ACHN (cell line): Measurements from ENCODE around the gene ERBIN.
A peak's percentile ranks its signal among the peaks of the same experiment; 100 is the strongest.
"Not testable (repeated sequence)": the region's sequence is repeated elsewhere in the genome, so short reads cannot be mapped to it uniquely, and the experiment has no call there.

Experiments used
- DNase-seq: peaks from one replicate; pipeline ENCODE4 v3.0.0-alpha.2; 2015
- in situ Hi-C: cut with HindIII; loops from 2 replicates; pipeline ENCODE4 v1.10.0; 2017; ENCODE audit warnings: low sequenced_read_pairs, low pct_ligation_motif_present, low pct_unique_long_range_greater_than_20kb

The ERBIN gene

DNA sequence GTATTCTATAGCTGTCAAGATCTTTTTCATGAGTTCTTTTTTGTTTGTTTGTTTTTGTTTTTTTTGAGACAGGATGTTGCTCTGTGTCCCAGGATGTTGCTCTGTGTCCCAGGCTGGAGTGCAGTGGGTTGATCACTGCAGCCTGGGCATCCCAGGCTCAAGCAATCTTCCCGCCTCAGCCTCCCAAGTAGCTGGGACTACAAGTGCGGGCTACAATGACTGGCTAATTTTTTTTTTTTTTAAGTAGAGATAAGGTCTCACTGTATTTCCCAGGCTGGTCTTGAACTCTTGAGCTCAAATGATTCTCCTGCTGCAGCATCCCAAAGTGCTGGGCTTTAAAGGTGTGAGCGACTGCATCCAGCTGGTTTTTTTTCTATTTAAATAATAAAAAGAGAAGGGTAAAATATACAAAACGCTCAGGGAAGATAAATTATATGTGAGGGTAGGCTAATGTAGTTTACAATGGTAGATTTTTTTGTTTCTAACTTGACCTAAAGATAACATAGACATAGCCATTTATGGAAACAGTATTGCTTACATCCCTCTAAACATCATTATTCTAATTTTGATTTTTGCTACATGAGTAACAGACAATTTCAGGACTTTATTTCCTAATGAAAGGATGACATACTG lies 21.9 kb downstream of the ERBIN start:
- no peak for DNase-seq
- in situ Hi-C loops, result no loop called here

DNA sequence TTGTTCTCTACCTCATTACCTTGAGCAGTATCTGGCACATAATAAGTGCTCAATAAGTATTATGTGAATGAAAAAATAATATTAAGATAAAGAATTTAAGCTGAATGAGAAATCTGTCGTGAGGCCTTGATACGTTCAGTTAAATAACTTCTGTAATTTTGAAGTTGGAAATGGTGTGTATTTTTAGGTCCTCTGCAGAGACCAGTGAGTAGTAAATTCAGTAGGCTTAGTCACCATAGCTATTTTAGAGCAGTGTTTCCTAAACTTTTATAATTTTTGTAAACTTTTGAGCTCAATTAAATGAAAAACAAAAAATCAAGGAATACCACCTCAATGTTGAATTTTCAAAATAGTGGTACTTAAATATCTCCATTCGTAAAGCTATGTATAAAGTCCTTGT lies 25.0 kb downstream of the ERBIN start:
- in situ Hi-C loops, result no loop called here
- no peak for DNase-seq

DNA sequence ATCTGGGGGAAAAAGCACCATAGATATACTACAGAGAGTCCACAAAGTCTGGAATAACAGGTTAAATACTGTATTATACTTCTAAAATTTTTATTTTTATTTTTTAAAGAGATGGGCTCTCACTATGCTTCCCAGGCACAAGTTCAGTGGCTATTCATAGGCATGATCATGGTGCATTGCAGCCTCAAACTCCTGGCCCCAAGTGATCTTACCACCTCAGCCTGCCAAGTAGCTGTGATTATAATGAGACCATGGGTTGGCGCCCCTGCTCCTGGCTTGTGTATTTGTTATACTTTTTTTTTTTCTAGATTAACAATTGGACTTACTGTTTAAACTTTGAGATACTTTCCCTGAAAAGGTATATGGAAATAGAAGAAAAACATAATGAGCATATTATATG lies 25.9 kb downstream of the ERBIN start:
- no peak for DNase-seq
- in situ Hi-C loops, result no loop called here

DNA sequence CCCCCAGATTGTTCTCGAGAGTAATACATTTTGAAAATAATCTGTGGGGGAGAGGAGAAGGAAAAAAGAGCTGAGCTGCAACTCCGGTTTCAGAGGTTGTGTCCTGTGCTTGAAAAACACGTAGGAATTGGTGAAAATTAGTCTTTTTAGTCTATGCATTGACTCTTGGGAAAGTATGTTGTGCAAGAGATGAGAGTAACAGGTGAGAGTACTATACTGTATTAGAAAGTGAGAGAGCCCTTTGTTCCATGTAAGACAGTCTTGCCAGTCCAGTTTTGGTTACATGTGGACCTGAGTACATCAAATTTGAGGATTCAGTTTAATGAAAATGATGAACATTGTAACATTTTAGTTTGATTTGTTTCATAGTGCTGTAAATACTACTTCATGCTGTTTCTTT lies 27.8 kb downstream of the ERBIN start:
- in situ Hi-C loops, result no loop called here
- DNase-seq, result no peak

DNA sequence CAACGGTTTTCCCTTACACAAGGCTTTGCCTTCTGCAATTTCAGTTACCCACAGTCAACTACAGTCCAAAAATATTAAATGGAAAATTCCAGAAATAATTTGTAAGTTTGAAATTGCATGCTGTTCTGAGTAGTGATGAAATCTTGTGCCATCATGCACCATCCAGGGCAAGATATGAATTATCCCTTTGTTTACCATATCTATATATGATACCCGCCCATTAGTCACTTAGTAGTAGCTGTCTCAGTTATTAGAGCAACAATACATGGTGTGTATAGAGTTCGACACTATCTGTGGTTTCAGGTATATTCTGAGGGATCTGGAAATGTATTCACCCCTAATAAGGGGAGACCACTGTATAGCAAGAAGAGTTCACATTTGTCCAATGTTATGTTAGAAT lies 29.4 kb downstream of the ERBIN start:
- in situ Hi-C loops, result no loop called here
- no peak for DNase-seq

DNA sequence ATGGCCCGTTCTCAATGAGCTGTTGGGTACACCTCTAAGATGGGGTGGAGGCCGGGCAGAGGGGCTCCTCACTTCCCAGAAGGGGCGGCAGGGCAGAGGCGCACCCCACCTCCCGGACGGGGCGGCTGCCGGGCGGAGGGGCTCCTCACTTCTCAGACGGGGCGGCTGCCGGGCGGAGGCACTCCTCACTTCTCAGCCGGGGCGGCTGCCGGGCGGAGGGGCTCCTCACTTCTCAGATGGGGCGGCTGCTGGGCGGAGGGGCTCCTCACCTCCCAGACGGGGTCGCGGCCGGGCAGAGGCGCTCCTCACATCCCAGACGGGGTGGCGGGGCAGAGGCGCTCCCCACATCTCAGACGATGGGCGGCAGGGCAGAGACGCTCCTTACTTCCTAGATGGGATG lies 31.3 kb downstream of the ERBIN start:
- in situ Hi-C loops, DNase-seq: not testable (repeated sequence)

DNA sequence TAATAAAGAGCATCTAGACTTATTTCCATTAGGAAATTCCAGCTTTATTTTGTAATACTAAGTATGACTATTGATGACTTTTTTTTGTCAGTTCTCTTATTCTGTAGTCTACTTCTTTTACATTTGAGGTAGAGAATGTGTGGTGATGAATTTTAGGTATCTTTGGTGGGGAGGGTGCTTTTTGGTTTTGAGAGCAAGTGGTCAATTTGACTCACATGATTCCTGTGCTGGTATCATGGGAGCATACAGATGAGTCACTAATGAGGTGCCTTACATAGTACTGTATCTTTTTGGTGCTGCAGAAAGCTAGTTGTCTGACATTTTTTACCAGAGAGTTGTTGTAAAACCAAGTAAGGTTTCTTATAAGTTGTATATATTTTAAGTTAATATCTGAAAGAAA lies 35.3 kb downstream of the ERBIN start:
- peak; percentile 49 for DNase-seq
- in situ Hi-C loops, result no loop called here

DNA sequence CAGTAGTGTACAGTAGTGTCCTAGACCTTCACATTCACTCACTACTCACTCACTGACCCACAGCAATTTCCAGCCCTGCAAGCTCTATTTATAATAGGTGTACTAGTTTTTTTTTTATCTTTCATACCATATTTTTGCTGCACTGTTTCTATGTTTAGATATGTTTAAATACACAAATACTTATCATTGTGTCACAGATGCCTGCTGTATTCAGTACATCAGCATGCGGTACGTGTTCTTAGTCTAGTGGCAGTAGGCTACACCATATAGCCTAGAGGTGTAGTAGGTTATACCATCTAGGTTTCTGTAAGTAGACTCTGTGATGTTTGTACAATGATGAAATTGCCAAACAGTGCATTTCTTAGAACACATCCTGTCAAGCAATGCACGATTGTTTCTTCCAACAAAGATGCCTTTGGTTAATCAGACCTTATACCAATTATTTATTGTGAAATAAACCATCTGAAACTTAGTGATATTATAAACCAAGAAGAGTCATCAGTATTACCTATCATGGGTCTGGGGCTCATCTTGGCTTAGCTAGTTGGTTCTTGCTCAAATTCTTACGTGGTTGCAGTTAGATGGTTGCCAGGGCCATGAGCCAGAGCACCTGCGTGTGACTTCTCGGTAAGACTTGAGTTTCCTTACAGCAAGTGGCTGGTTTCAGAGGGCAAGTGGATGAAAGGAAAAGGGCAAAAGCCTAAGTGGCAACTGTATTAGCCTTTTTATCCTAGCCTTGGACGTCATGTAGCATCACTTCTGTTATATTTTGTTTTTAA lies 41.1 kb downstream of the ERBIN start:
- DNase-seq, result no peak
- in situ Hi-C loops, result no loop called here

DNA sequence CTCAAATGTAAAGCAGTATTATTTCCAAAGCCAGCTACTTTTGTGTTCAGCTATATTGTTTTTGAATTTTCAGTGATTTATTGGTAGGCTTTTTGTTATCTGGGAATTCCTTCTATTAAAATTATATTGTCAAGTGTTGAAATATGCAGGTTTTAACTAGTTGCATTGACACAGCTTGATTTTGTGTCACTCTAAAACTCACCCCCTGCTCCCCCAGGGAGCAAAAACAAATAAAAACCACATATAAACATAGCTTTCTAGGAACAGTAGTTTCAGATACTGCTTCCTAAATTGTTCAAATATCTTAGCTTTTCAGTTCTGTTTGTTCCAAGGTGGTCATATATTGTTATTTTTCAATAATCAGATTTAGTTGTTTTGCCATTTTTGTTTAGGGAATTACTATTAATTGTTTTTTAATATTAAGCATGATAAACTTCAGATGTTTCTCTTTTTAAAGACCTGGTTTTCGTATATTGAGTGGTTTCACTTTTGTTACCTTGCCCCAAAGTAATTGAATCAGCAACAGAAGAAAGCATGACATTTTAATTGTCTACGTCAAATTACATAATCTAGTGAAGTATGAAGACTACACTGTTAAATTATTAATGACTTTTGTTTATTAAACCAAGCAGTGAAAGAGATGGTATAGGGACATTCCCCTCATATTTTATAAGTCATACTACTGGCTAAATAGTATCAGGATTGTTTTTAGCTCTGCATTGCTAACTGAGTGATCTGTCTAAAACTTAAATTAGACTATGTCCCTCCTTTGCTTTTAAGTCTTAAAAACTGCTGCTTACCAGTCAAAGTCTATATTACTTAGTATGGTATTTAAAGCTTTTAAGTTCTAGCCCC lies 43.4 kb downstream of the ERBIN start:
- no peak for DNase-seq
- in situ Hi-C loops, result no loop called here

DNA sequence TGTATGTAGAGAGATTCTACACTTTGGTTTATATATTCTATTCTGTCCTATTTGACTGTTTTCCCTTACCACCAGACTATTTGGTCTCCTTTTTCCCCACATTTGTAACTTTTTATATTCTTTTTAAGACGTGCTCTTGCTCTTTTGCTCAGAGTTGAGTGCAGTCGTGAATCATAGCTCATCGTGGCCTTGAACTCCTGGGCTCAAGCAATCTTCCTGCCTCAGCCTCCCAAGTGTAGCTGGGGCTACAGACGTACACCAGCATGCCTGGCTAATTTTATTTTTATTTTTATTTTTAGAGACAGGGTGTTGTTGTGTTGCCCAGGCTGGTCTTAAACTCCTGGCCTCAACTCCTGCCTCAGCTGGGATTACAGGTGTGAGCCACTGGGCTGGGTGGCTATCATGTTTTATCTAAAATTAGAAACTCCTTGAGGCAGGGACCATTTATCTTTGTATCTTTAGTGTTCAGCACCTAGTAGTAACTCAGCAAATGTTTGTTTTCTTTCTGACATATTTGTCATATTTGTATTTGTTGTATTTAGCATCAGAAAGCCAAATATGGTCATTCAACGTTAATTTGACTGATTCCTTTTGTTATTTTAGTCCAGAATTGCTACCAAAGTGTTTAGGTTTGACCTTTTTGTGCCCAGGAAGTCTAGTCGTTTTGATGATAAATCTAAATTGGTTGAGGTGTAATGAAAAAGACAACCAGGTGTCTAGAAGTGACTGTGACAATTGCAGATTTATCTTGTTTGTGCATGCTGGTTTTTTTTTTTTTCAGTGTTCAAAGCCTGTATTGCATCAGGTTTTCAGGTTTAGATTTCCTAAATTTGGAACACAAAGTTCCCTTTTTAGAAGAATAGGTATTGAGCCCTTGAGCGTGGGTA lies 44.3 kb downstream of the ERBIN start:
- in situ Hi-C loops, result no loop called here
- DNase-seq, result no peak

DNA sequence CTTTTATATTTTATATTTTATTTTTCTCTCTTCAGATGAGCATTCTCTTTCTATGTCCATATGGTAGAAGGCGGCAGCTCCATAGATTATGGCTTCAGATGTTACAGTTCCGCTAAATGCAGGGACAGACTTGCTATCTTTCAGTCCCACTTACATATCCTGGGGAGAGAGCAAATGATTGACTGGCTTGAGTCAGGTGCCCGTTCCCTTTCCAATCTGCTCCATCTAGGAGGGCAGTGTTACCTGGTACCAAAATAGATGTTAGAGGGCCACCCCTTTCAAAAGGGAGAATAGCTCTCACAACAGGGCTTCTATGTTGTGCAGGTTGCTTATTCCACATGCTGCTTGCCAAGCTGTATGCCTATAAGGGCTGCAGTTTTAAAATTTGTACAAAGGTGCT lies 45.3 kb downstream of the ERBIN start:
- DNase-seq, result no peak
- in situ Hi-C loops, result no loop called here

DNA sequence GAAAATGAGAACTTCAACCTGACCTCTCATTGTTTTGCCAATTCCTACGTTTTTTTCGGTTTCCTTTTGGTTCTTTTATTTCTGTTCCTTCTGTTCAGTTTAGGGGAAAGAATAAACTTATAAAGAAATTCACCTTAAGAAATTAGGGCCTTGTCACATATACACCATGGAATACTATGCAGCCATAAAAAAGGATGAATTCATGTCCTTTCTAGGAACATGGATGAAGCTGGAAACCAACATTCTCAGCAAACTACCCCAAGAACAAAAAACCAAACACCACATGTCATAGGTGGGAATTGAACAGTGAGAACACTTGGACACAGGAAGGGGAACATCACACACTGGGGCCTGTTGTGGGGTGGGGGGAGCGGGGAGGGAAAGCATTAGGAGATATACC lies 46.5 kb downstream of the ERBIN start:
- in situ Hi-C loops, DNase-seq: not testable (repeated sequence)

DNA sequence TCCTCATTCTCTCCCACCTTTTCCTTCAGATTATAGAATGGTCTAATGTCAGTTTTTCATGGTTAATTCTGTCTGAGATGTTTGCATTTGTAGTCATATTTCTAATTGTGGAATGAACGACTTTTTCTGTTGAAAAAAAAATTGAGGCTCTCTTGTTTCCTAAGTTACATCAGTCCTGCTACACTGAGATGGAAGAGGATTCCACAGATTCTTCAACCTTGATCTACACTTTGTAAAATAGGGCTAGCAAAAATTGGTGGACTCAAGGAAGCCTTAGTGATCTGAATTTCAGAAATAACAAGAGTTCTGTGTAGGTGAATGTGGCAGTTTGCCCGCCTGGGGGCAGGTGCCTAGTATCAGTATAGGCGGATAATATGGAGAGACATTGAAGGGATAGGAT lies 51.9 kb downstream of the ERBIN start:
- in situ Hi-C loops, result no loop called here
- DNase-seq, result no peak

DNA sequence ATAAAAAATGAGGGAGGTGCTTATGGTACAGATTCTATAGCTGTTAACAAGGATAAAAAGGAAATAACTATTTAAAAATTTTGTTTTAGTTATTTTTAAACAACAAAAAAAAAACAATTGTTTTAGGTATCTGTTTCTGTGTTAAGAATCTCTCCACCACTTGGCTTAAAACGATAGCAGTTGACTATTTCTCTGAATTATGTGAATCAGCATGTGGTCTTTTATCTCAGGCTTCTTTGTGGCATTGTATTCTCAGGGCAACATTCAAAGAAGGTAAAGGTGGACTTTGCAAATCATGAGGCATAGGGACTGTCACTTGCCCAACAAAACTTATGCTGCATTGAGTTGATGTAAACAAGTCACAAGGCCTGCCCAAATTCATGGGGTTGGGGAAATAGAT lies 55.2 kb downstream of the ERBIN start:
- in situ Hi-C loops, result no loop called here
- DNase-seq, result no peak

DNA sequence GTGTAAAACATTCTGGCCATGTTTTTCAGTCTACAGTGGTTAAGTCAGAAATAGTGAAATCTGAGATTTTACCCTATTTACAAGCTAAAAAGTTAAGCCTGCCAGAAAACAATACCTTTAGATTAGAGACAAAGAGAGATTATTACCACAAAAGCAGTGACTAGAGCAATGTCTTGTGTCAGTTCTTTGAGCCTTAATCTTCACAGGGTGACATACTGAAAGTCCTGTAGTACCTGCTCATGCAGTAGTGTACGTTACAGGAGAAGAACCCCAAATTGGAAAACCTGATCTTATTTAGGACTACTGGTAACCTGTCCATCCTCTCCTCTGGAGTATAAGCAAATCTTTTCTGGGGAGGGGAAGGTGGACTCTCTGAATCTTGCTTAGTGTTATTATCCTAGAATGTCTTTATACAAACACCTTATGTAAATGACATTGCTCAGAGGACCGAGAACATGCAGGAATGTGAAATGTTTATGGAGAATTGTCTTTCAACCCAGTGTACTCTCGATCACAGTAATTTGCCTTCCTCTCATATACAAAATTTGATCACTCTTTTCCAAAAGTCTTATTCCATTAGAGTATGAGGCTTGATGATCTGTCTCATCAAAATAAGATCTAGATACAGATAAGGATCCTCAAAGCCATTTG lies 55.7 kb downstream of the ERBIN start:
- in situ Hi-C loops, result no loop called here

DNA sequence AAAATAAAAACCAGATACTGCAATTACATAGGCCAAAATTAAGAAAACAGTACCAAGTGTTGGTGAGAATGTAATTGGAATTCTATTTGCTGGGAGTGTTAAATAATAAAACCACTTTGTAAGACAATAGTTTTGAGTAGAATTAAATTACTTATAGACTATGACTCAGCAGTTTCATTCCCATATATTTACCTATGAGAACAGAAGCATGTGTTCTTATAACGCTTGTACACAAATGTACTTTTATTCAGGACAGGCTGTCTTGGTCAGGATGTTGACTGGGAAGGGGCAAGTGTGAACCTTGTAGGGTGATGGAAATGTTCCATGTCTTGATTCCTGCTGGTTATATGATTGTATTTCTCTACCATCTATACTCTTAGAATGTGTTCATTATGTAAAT lies 56.3 kb downstream of the ERBIN start:
- in situ Hi-C loops, result no loop called here
- no peak for DNase-seq

More for the DNA sequence above, 55.7 kb downstream of the ERBIN start:
- no peak for DNase-seq

DNA sequence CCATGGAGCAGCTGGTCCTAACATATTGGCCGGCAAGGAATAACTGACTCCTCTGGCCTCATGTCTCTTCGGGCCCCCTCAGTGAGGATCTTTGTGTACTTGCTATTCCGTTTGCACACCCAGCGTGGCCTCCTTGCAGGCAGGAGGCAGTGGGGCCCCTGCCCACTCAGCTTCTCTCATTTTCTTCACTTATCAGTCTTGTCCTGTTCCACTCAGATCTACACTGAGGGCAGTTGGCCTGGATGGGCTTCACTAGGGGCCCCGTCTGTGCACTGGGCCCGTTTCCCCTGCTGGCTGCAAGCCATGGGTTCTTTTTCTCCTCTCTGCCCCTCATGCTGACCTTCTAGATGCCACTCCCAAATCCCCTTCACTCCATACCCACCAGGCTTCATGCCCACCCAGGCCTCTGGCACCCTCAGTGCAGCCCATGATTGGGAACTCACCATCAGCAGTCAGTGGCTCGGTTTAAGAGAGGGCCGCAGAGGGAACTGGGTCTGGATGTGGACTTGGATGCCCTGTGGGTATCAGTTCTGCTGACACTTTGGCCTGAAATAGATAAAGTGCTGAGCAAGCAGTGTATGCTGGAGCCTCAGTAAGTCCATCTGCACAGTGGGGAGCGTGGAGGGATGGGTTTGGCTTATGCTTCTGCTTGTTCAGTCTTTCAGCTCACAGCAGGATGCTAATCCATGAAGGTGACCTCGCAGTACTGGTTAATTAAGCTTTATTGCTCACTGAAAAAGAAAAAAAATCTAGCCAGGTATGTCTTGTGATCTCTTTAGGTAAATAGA lies 57.9 kb downstream of the ERBIN start:
- in situ Hi-C loops, result no loop called here
- DNase-seq, result no peak
